IPS DF 19.7 (cell line): ENCODE results near the gene DPYD.

Source experiments
- DNase-seq: peaks from one replicate; pipeline ENCODE4 v3.0.0-alpha.2; 2013; ENCODE audit warnings: low read depth, low spot score

DPYD gene

DNA sequence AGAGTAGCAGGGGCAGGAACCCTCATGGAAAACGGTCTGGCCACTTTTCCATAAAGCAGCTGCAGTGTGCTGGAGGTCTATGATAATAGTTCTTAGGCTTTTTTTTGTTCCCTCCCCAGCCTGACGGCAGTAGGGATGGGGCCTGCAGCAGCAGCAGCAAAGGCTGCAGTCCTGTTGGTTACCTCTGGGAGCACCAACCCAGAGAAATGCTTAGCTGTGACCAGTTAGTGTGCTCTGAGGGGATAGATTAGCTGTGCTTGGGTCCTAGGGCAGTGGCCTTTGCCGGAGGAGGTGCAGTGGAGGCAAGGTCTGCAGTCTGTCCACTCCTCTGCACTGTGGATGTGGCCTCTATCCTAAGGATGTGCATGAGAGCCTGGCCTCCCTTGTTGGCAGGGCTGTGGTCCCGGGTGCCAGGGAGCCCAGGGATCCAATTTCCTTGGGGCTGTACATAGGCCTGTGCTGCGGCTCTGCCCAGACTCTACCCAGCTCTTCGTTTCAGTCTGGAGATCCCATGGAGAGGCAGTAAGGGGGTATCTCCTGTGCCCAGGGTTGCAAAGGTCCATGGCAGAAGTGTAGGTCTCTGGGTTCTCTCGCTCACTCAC lies 876.6 kb downstream of the DPYD start:
- DNase-seq: no peak

DNA sequence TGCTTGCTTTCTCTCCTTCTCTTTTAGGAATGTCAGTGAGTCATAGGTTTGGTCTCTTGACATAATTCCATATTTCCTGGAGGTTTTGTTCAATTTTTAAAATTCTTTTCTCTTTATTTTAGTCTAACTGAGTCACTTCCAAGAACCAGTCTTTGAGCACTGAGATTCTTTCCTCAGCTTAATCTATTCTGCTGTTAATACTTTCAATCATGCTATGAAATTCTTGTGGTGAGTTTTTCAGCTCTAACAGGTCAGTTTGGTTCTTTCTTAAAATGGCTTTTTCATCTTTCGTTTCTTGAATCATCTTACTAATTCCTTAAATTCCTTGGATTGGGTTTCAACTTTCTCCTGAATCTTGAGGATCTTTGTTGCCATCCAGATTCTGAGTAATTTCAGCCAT lies 878.3 kb downstream of the DPYD start:
- DNase-seq: no peak

DNA sequence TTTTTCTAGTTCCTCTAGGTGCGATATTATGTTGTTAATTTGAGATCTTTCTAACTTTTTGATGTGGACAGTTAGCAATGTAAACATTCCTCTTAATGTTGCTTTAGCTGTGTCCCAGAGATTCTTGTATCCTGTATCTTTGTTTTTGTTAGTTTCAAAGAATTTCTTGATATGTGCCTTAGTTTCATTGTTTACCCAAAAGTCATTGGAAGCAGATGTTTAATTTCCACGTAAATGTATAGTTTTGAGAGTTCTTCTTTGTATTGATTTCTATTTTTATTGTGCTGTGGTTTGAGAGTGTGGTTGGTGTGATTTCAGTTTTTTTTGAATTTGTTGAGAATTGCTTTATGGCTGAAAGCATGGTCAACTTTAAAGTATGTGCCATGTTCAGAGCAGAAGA lies 879.8 kb downstream of the DPYD start:
- no peak for DNase-seq

DNA sequence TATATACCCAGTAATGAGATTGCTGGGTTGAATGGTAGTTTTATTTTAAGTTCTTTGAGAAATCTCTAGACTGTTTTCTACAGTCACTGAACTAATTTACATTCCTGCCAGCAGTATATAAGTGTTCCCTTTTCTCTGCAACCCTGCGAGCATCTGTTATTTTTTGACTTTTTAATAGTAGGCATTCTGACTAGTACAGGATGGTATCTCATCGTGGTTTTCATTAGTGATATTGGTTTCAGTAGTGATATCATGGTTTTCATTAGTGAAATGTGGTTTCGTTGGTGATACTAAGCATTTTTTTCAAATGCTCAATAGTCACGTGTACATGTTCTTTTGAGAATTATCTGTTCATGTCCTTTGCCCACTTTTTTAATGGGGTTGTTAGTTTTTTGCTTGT lies 882.4 kb downstream of the DPYD start:
- no peak for DNase-seq

DNA sequence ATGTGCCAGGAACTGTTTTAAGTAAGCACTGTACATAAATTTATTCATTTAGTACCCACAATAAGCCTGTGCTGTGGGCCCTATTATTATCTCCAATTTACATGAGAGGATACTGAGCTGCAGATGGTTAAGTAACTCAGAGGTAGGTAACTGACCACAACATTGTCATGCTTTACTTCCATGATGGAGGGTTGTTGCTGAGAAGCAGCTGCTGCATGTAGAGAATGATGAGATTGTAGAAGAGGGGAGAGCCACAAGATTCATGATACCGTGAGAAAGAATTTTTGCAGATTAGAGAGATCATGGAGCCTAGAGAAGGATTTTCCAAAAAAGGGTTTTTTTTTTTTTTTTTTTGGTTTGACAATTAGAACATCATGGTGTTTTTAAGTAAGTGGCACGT lies 886.2 kb downstream of the DPYD start:
- DNase-seq: no peak

DNA sequence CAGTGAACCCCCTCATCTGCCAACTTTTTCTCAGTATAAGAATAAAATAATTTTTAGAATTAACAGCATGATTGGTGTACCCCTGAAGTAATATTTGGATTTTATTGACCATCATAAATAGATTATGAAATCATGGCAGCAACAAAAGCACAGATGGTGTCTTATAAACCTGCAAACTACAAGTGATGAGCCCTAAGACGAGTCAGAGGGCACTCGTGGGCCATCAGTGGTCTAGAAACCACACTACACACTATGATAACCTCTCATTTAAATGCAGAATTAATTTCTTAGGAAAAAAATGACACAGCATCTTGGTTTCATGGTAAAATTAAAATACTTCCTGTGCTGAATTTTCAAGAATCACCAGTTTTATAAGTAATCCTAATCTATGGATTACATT lies 886.9 kb downstream of the DPYD start:
- DNase-seq: no peak
